Caco-2 (cell line): Measurements from ENCODE around the gene NKAPD1. TPM values are rescaled to one million over a fixed set of nuclear protein-coding genes. Genes with fewer than 3 reads are reported as not detected.
A peak's percentile ranks its signal among the peaks of the same experiment; 100 is the strongest.

Experiments
- BruUV-seq: library from RNA; stranded (reverse); fragments of 400-500 nt; replicated peaks from 2 replicates; lab custom pipeline; 2021; lab: Mats Ljungman, UMichigan
- CTCF ChIA-PET: fragments of 300-600 bp; sonication (Branson Sonifier 250); formaldehyde crosslinking; loops from one replicate; lab custom pipeline; 2022; ENCODE audit warnings: antibody characterized with exemption; lab: Charles Lee
- POLR2A ChIA-PET: fragments of 300-600 bp; sonication (Branson Sonifier 250); formaldehyde crosslinking; loops from one replicate; lab custom pipeline; 2022; ENCODE audit warnings: antibody characterized with exemption; lab: Charles Lee
- DNase-seq, 2 experiments: peaks; one replicate each; pipeline versions ENCODE4 v3.0.0 to v3.0.0-alpha.2; 2020 to 2022
- H3K27me3 ChIP-seq: replicated peaks from 2 replicates; pipeline ENCODE4 v1.6.0; 2011; ENCODE audit warnings: low read length; ENCODE audit not compliant: control insufficient read depth, insufficient read depth
- H3K36me3 ChIP-seq: 2 replicates; pipeline ENCODE4 v1.5.1; 2011; ENCODE audit warnings: low read length; ENCODE audit not compliant: control insufficient read depth, insufficient read depth
- H3K4me1 ChIP-seq: fragments of 250-450 bp; sonication (Bioruptor Pico); 2 replicates; pipeline ENCODE4 v1.5.1; 2020; ENCODE audit warnings: mild to moderate bottlenecking
- H3K4me3 ChIP-seq: 2 replicates; pipeline ENCODE4 v1.5.1; 2011; ENCODE audit warnings: low read depth, mild to moderate bottlenecking, control low read depth, low read length
- H3K9me3 ChIP-seq: fragments of 250-450 bp; sonication (Bioruptor Pico); 2 replicates; pipeline ENCODE4 v1.5.1; 2020; ENCODE audit warnings: mild to moderate bottlenecking, moderate library complexity
- H3K27ac Mint-ChIP-seq: one replicate; pipeline ENCODE4 v1.8.0; 2022; ENCODE audit warnings: mixed read lengths; ENCODE audit not compliant: unreplicated experiment
- H3K27me3 Mint-ChIP-seq: one replicate; pipeline ENCODE4 v1.8.0; 2022; ENCODE audit warnings: mixed read lengths; ENCODE audit not compliant: insufficient read depth, unreplicated experiment
- H3K36me3 Mint-ChIP-seq: one replicate; pipeline ENCODE4 v1.8.0; 2022; ENCODE audit warnings: mild to moderate bottlenecking, mixed read lengths; ENCODE audit not compliant: insufficient read depth, unreplicated experiment
- H3K4me1 Mint-ChIP-seq: one replicate; pipeline ENCODE4 v1.8.0; 2022; ENCODE audit warnings: low read depth, mixed read lengths; ENCODE audit not compliant: unreplicated experiment
- H3K4me3 Mint-ChIP-seq: one replicate; pipeline ENCODE4 v1.8.0; 2022; ENCODE audit warnings: mild to moderate bottlenecking, moderate library complexity, mixed read lengths; ENCODE audit not compliant: unreplicated experiment
- H3K9me3 Mint-ChIP-seq: one replicate; pipeline ENCODE4 v1.8.0; 2022; ENCODE audit warnings: mixed read lengths; ENCODE audit not compliant: unreplicated experiment
- CTCF ChIP-seq, 2 experiments: fragments of 200-600 bp in 1 of 2; IDR thresholded peaks; 1 replicate in 1 of 2; 2 replicates in 1 of 2; pipeline versions ENCODE4 v1.5.1 to v1.8.0; 2011 to 2022; ENCODE audit warnings: antibody characterized with exemption in 1 of 2, control low read depth in 1 of 2, inconsistent platforms in 1 of 2, low read depth in 1 of 2, low read length in 1 of 2, mild to moderate bottlenecking in 1 of 2, moderate library complexity in 1 of 2; ENCODE audit not compliant: insufficient read depth in 1 of 2, severe bottlenecking in 1 of 2, unreplicated experiment in 1 of 2
- intact Hi-C: fragments of 100-400 bp; cut with micrococcal nuclease; formaldehyde crosslinking; loops from one replicate; pipeline ENCODE4 v1.10.0; 2022; ENCODE audit not compliant: unreplicated experiment
- total RNA-seq: library from RNA; stranded (reverse); gene quantifications from 2 replicates; pipeline ENCODE4 v1.2.3, GENCODE V29; 2022

The NKAPD1 gene
- total RNA-seq, 1 experiment from 2014 or later, result 36.9 TPM

- no peak overlapping the region for H3K4me3 ChIP-seq
- no peak overlapping the region for H3K27ac Mint-ChIP-seq
- ChIA-PET POLR2A (no interaction called here), CTCF (interaction anchor here (0.6 kb wide), 1 partner anchor 264 kb away, joined by 3 read pairs; no protein-coding TSS in a partner anchor)
- H3K4me1 Mint-ChIP-seq, result no peaks in the 10 kb centered on the region
- no TSS peak for BruUV-seq
- H3K9me3 Mint-ChIP-seq, result no peaks in the 10 kb centered on the region
- peaks cover 87% of the 10 kb centered on the region for H3K36me3 Mint-ChIP-seq
- no peaks in the 10 kb centered on the region for H3K27me3 Mint-ChIP-seq
- intact Hi-C loops, result no loop called here
- H3K9me3 ChIP-seq, result no peaks in the 10 kb centered on the region
- DNase-seq, result no peak
- peaks cover 10% of the 10 kb centered on the region for H3K36me3 ChIP-seq
- H3K4me1 ChIP-seq, result no peaks in the 10 kb centered on the region
- H3K27me3 ChIP-seq, result no peaks in the 10 kb centered on the region
- TF ChIP-seq CTCF (IDR thresholded peaks at IDR 0.05; ENCODE audit: insufficient read depth in 1 of 2, low read depth in 1 of 2, low read length in 1 of 2, severe bottlenecking in 1 of 2, unreplicated experiment in 1 of 2), result no peak
- H3K4me3 Mint-ChIP-seq, result no peak overlapping the region
Observed at GRCh38 chr11:112057170-112057569, 16.9 kb upstream of the NKAPD1 start.

- peaks cover 12% of the 10 kb centered on the region for H3K36me3 ChIP-seq
- intact Hi-C loops, result no loop called here
- no peaks in the 10 kb centered on the region for H3K27me3 ChIP-seq
- ChIA-PET CTCF (no interaction called here), POLR2A (no interaction called here)
- Mint-ChIP-seq H3K27ac (no peak overlapping the region), H3K36me3 (peaks cover 94% of the 10 kb centered on the region), H3K27me3 (no peaks in the 10 kb centered on the region), H3K4me3 (no peak overlapping the region), H3K9me3 (no peaks in the 10 kb centered on the region), H3K4me1 (no peaks in the 10 kb centered on the region)
- DNase-seq, result no peak
- no TSS peak for BruUV-seq
- no peak overlapping the region for H3K4me3 ChIP-seq
- H3K4me1 ChIP-seq, result no peaks in the 10 kb centered on the region
- no peak for TF ChIP-seq CTCF (IDR thresholded peaks at IDR 0.05; ENCODE audit: insufficient read depth in 1 of 2, low read depth in 1 of 2, low read length in 1 of 2, severe bottlenecking in 1 of 2, unreplicated experiment in 1 of 2)
- H3K9me3 ChIP-seq, result no peaks in the 10 kb centered on the region
Observed at GRCh38 chr11:112058103-112058502, 16.0 kb upstream of the NKAPD1 start.

GRCh38 chr11:112062923-112063322 is 11.2 kb upstream of the NKAPD1 start:
- H3K27ac Mint-ChIP-seq, result no peak overlapping the region
- H3K9me3 Mint-ChIP-seq, result no peaks in the 10 kb centered on the region

More at GRCh38 chr11:112062923-112063322, 11.2 kb upstream of the NKAPD1 start:
- ChIA-PET POLR2A (no interaction called here), CTCF (no interaction called here)
- Histone ChIP-seq H3K9me3 (no peaks in the 10 kb centered on the region), H3K4me1 (no peaks in the 10 kb centered on the region), H3K36me3 (peaks cover 11% of the 10 kb centered on the region), H3K4me3 (no peak overlapping the region), H3K27me3 (no peaks in the 10 kb centered on the region)
- Mint-ChIP-seq H3K36me3 (peaks cover 53% of the 10 kb centered on the region), H3K27me3 (no peaks in the 10 kb centered on the region), H3K4me1 (no peaks in the 10 kb centered on the region), H3K4me3 (no peak overlapping the region)
- TF ChIP-seq CTCF (IDR thresholded peaks at IDR 0.05; ENCODE audit: insufficient read depth in 1 of 2, low read depth in 1 of 2, low read length in 1 of 2, severe bottlenecking in 1 of 2, unreplicated experiment in 1 of 2), result no peak
- intact Hi-C loops, result no loop called here
- BruUV-seq, result TSS peak; percentile 53
- no peak for DNase-seq
